Upper lobe of right lung (tissue), 1 donor: Measurements from ENCODE around the gene LSM6. TPM values are rescaled to one million over a fixed set of nuclear protein-coding genes. Genes with fewer than 3 reads are reported as not detected.

Experiments used
- ATAC-seq: fragments of 200-7000 bp; cut with Tn5 transposase; one replicate; pipeline ENCODE4 v1.9.1; 2020; ENCODE audit warnings: mild to moderate bottlenecking, moderate library complexity
- DNase-seq: peaks from one replicate; pipeline ENCODE4 v3.0.0-alpha.2; 2020
- H3K27ac ChIP-seq: fragments of 200-600 bp; one replicate; pipeline ENCODE4 v1.8.0; 2022
- H3K27me3 ChIP-seq: fragments of 200-600 bp; one replicate; pipeline ENCODE4 v1.8.0; 2022; ENCODE audit warnings: mild to moderate bottlenecking
- H3K36me3 ChIP-seq: fragments of 200-600 bp; one replicate; pipeline ENCODE4 v1.8.0; 2022
- H3K4me1 ChIP-seq: fragments of 200-600 bp; one replicate; pipeline ENCODE4 v1.8.0; 2022
- H3K4me3 ChIP-seq: fragments of 200-600 bp; one replicate; pipeline ENCODE4 v1.8.0; 2022; ENCODE audit warnings: mild to moderate bottlenecking
- H3K9me3 ChIP-seq: fragments of 200-600 bp; one replicate; pipeline ENCODE4 v1.8.0; 2022
- CTCF ChIP-seq: fragments of 200-600 bp; IDR thresholded peaks from one replicate; pipeline ENCODE4 v1.8.0; 2022; ENCODE audit warnings: antibody characterized with exemption
- intact Hi-C: fragments of 100-400 bp; cut with DNase I; formaldehyde crosslinking; loops from one replicate; pipeline ENCODE4 v1.11.0; 2022
- long read RNA-seq: library from polyadenylated mRNA; unstranded; transcript quantifications from one replicate; pipeline ENCODE4 v2.0.0, GENCODE V29; 2021
- total RNA-seq: library from RNA; stranded (reverse); fragmentation: NEBNext Ultra II Directional; extraction: Animal tissue kit (Norgen Biotek cat#: 25700); gene quantifications from one replicate; pipeline ENCODE4 v1.2.1, GENCODE V29; 2021
- donor health status: DM: no; HTN: yes; CAD: no; lungs with severe emphysema.

Gene LSM6
- total RNA-seq, result 31.8 TPM
- long read RNA-seq, transcript LSM6-201 (4 exons, 2,259 nt), result major isoform, 11 of 11 reads
- long read RNA-seq, partial matches to known transcripts, result 0 of 11 reads
- long read RNA-seq, other reads (novel, unspliced or antisense), result 0 of 11 reads

- no peak for TF ChIP-seq CTCF
- Histone ChIP-seq H3K27ac (peak within 1 kb of the TSS; percentile 91), H3K4me3 (peak within 1 kb of the TSS; percentile 64), H3K4me1 (peaks cover 46% of the 10 kb centered on the region), H3K27me3 (no peaks in the 10 kb centered on the region), H3K9me3 (no peaks in the 10 kb centered on the region), H3K36me3 (no peaks in the 10 kb centered on the region)
- intact Hi-C loops, result no loop called here
- ATAC-seq, result peak; percentile 98
- DNase-seq, result peak; percentile 93
Observed at GRCh38 chr4:146175541-146176453, at the start of gene LSM6. TSS of gene LSM6 (plus strand) at chr4:146175718. CDS start at chr4:146182922, 7,204 bp downstream.

- ATAC-seq (no peak), DNase-seq (no peak)
- no peak overlapping the region for H3K27ac ChIP-seq
- H3K4me3 ChIP-seq, result no peak overlapping the region
- no peaks in the 10 kb centered on the region for H3K9me3 ChIP-seq
- TF ChIP-seq CTCF, result no peak
- no peaks in the 10 kb centered on the region for H3K27me3 ChIP-seq
- no peaks in the 10 kb centered on the region for H3K4me1 ChIP-seq
- intact Hi-C loops, result no loop called here
- H3K36me3 ChIP-seq, result no peaks in the 10 kb centered on the region
Observed at GRCh38 chr4:146132445-146132844, 43.1 kb upstream of the LSM6 start.

DNA sequence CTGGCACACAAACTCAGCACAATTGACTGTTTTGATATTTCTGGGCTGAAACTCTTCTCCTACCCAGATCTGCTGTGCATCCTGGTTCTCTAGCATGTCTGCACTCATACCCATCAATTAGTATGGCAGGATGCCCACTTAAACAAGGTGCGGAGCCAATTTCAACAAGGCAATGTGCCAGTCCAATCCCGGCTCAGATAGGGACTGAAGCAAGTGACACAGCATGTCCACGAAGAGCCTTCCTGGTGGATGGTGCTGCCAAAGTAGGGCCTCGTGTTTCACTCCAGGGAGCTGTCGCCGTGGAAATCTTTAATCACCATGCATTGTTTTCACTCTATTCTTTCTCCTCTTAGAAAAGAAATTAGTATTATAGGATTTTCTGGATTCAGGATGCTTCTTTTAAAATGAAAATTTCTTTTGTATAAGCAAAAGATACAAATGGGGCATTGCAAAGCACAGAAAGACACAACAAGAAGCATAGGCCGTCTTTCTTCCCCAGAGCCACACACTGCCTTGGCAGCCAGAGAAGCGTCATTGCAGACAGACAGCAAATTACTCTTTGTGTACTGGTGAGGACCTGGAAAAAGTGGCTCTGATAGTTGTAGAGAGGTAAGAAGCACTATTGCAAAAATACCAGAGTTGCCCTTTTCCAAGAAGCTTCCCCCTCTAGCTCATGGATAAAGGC, 40.6 kb upstream of the LSM6 start:
- no peak overlapping the region for H3K27ac ChIP-seq
- ATAC-seq (no peak), DNase-seq (no peak)

DNA sequence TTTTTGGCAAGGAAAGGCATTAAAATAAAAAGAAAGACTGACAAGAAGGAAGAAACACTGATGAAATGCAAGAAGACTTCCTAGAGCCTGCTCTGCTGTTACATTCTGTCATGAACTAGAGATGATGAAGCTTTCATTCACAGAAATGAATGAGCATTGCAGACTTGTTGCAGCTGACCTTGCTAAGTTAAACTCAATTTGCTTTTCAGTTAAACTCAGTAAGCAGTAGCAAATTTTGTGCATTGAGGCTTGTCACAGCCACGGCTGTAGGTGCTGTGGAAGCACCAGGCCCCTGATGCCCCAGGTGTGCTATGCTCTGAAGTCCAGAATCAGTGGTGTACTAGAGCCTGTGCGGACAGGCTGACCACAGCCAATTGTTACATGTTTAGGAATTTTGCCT, 39.6 kb upstream of the LSM6 start:
- Histone ChIP-seq H3K9me3 (no peaks in the 10 kb centered on the region), H3K4me1 (no peaks in the 10 kb centered on the region), H3K27ac (no peak overlapping the region), H3K4me3 (no peak overlapping the region), H3K36me3 (no peaks in the 10 kb centered on the region), H3K27me3 (no peaks in the 10 kb centered on the region)
- ATAC-seq (no peak), DNase-seq (no peak)
- no peak for TF ChIP-seq CTCF
- intact Hi-C loops, result no loop called here

More for the DNA sequence above, 40.6 kb upstream of the LSM6 start:
- H3K36me3 ChIP-seq, result no peaks in the 10 kb centered on the region
- H3K9me3 ChIP-seq, result no peaks in the 10 kb centered on the region
- H3K4me1 ChIP-seq, result no peaks in the 10 kb centered on the region
- no peaks in the 10 kb centered on the region for H3K27me3 ChIP-seq
- no peak for TF ChIP-seq CTCF
- H3K4me3 ChIP-seq, result no peak overlapping the region
- intact Hi-C loops, result no loop called here

DNA sequence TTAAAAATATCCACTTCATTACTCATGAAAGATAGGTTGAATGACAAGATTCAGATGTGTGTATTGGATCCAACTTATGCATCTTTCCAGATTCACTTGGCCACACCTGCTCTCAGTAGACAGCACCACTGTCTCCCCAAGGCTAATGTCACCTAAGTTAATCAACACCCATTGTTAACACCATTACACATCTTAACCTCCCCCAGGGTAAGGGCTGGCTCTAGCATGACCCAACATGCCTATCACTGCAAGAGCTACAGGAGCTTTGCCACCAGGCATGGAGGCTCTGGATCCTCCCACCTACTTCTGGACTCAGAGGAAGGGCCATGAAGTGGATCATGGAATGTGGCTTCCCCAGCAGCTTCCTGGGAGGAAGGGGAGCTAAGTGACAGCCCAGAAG, 32.8 kb upstream of the LSM6 start:
- H3K27me3 ChIP-seq, result no peaks in the 10 kb centered on the region
- no peak for TF ChIP-seq CTCF
- H3K4me3 ChIP-seq, result no peak overlapping the region
- intact Hi-C loops, result no loop called here
- DNase-seq (no peak), ATAC-seq (no peak)
- no peaks in the 10 kb centered on the region for H3K9me3 ChIP-seq
- no peak overlapping the region for H3K27ac ChIP-seq
- no peaks in the 10 kb centered on the region for H3K36me3 ChIP-seq
- no peaks in the 10 kb centered on the region for H3K4me1 ChIP-seq
